ENCODE data around the gene PTGR2. TPM values are rescaled to one million over a fixed set of nuclear protein-coding genes. Genes with fewer than 3 reads are reported as not detected.

PTGR2 gene
- total and polyA plus RNA-seq, 2 of the 8 experiments (the other 6 are each of a cell fraction or from before 2014, with no cell fraction given): 6.0 to 17.5 TPM

- Histone ChIP-seq H3K9ac (replicated peaks in 1 of 4; ENCODE audit: extremely low read depth in 1 of 4, low read depth in 3 of 4, low read length in 3 of 4) (no peak overlapping the region), H4K20me1 (replicated peaks in 1 of 2; ENCODE audit: control insufficient read depth in 1 of 2, insufficient read depth in 2 of 2, low read length in 2 of 2) (peaks cover 0 to 3% of the 10 kb centered on the region in 2 experiments), H3K79me2 (ENCODE audit: control insufficient read depth in 1 of 2, insufficient read depth in 2 of 2, low read length in 2 of 2) (no peaks in the 10 kb centered on the region), H3K18ac (ENCODE audit: extremely low read depth, low read length) (no peak overlapping the region), H3K27me3 (replicated peaks in 1 of 4; ENCODE audit: control insufficient read depth in 3 of 4, extremely low read depth in 1 of 4, insufficient read depth in 3 of 4, low read length in 3 of 4) (no peaks in the 10 kb centered on the region), H4K91ac (replicated peaks; ENCODE audit: insufficient read length, low read length) (no peak overlapping the region), H3K4me1 (replicated peaks in 1 of 4; ENCODE audit: control insufficient read depth in 3 of 4, insufficient read depth in 4 of 4, low read length in 3 of 4) (no peaks in the 10 kb centered on the region), H3K27ac (ENCODE audit: low read depth, low read length) (no peak overlapping the region), H3K23me2 (ENCODE audit: low read depth, low read length) (no peaks in the 10 kb centered on the region), H2BK15ac (ENCODE audit: low read length) (no peak overlapping the region), H3K9me3 (ENCODE audit: insufficient read depth in 2 of 2, low read depth in 1 of 2, low read length in 1 of 2) (no peaks in the 10 kb centered on the region; a peak in 1 of 4 replicates), H3K36me3 (ENCODE audit: control insufficient read depth in 2 of 4, insufficient read depth in 4 of 4, low read length in 3 of 4) (peaks cover 4 to 17% (median 13%) of the 10 kb centered on the region in 4 experiments; a peak in 7 of 8 replicates), H3K23ac (ENCODE audit: insufficient read length) (no peak overlapping the region), H3K56ac (replicated peaks; ENCODE audit: insufficient read length, low read depth, low read length) (no peak overlapping the region), H2AFZ (ENCODE audit: low read length) (no peak overlapping the region), H3K4me2 (ENCODE audit: insufficient read depth in 1 of 2, low read depth in 2 of 2, low read length in 2 of 2) (no peak overlapping the region), H2BK12ac (ENCODE audit: low read depth, low read length) (no peak overlapping the region), H3K4ac (replicated peaks; ENCODE audit: insufficient read length, low read depth, low read length) (no peak overlapping the region), H4K8ac (ENCODE audit: extremely low read depth, insufficient read depth, low read length) (no peak overlapping the region), H3K79me1 (ENCODE audit: low read depth, low read length) (no peaks in the 10 kb centered on the region), H2BK20ac (ENCODE audit: low read length) (no peak overlapping the region), H2AK5ac (ENCODE audit: low read depth, low read length) (no peak overlapping the region), H2BK5ac (ENCODE audit: low read depth, low read length) (no peak overlapping the region), H4K5ac (ENCODE audit: insufficient read length, low read depth, low read length) (no peak overlapping the region), H2BK120ac (replicated peaks; ENCODE audit: low read depth, low read length) (no peak overlapping the region), H3K14ac (ENCODE audit: insufficient read length) (no peak overlapping the region), H3K4me3 (ENCODE audit: extremely low read depth in 1 of 4, insufficient read depth in 2 of 4, low read depth in 3 of 4, low read length in 4 of 4) (no peak overlapping the region)
- 92% methylated on average over 6 of the region's 6 CpGs; no CpG with 5 or more reads in 1 of the 2 experiments for WGBS, 2 experiments (ENCODE audit: extremely low coverage in 1 of 2, insufficient coverage in 1 of 2, insufficient read length in 1 of 2, insufficient replicate concordance in 2 of 2, low coverage in 1 of 2, low lambda C conversion rate in 2 of 2, missing lambda C conversion rate in 1 of 2)
- DNase-seq (ENCODE audit: low read depth in 1 of 2, low spot score in 2 of 2) (no peak), FAIRE-seq (no peak)
- ChIA-PET CTCF (ENCODE audit: partially characterized antibody) (interaction anchor here (0.9 kb wide), 1 partner anchor 87 kb away, joined by 3 read pairs; no protein-coding TSS in a partner anchor), POLR2A (ENCODE audit: partially characterized antibody) (interaction anchor here (1.1 kb wide), 1 partner anchor 12 kb away, joined by 3 read pairs; no protein-coding TSS in a partner anchor)
- TF ChIP-seq EP300 (IDR thresholded peaks at IDR 0.05; ENCODE audit: borderline replicate concordance in 1 of 2, low read depth in 2 of 2, low read length in 2 of 2) (no peak), POLR2AphosphoS5 (IDR thresholded peaks at IDR 0.05; ENCODE audit: low read depth, low read length) (no peak), SIRT6 (IDR thresholded peaks at IDR 0.05; ENCODE audit: low read length) (no peak), ZNF274 (IDR thresholded peaks at IDR 0.05; ENCODE audit: borderline replicate concordance, extremely low read depth, low read length) (no peak), TAF1 (IDR thresholded peaks at IDR 0.05; ENCODE audit: low read depth, low read length) (no peak), PHF8 (conservative IDR thresholded peaks at IDR 0.05; ENCODE audit: low read depth, low read length) (no peak), RNF2 (IDR thresholded peaks at IDR 0.05; ENCODE audit: borderline replicate concordance, low read depth, low read length, missing control alignments, poor library complexity, severe bottlenecking) (no peak), MAFK (IDR thresholded peaks at IDR 0.05; ENCODE audit: low read depth, low read length) (no peak), EZH2 (IDR thresholded peaks at IDR 0.05; ENCODE audit: low read depth, low read length, severe bottlenecking) (no peak), SP2 (IDR thresholded peaks at IDR 0.05; ENCODE audit: low read length) (no peak)
- TF ChIP-seq, protein P1, sequence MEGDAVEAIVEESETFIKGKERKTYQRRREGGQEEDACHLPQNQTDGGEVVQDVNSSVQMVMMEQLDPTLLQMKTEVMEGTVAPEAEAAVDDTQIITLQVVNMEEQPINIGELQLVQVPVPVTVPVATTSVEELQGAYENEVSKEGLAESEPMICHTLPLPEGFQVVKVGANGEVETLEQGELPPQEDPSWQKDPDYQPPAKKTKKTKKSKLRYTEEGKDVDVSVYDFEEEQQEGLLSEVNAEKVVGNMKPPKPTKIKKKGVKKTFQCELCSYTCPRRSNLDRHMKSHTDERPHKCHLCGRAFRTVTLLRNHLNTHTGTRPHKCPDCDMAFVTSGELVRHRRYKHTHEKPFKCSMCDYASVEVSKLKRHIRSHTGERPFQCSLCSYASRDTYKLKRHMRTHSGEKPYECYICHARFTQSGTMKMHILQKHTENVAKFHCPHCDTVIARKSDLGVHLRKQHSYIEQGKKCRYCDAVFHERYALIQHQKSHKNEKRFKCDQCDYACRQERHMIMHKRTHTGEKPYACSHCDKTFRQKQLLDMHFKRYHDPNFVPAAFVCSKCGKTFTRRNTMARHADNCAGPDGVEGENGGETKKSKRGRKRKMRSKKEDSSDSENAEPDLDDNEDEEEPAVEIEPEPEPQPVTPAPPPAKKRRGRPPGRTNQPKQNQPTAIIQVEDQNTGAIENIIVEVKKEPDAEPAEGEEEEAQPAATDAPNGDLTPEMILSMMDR (IDR thresholded peaks at IDR 0.05; ENCODE audit: control extremely low read depth in 1 of 3, insufficient read depth in 1 of 3, low read depth in 1 of 3, low read length in 3 of 3): no peak
Measured at GRCh38 chr14:73916324-73916723, 64.7 kb downstream of the PTGR2 start.
